ENCODE data around the gene SH3RF3. TPM values are rescaled to one million over a fixed set of nuclear protein-coding genes. Genes with fewer than 3 reads are reported as not detected.

Gene SH3RF3
- total RNA-seq, 2 donors from 2014 or later, result 1.4 to 17.0 TPM

- no peaks in the 10 kb centered on the region for H3K4me1 ChIP-seq (replicated peaks)
- H3K9me3 ChIP-seq, result no peaks in the 10 kb centered on the region
- intact Hi-C loops (cut with DNase I), result no loop called here
- H3K27me3 ChIP-seq (replicated peaks; ENCODE audit: insufficient read depth), result no peaks in the 10 kb centered on the region
- WGBS, result 86% methylated on average over 10 of the region's 10 CpGs
- H3K4me3 ChIP-seq, result no peak overlapping the region
- H3K36me3 ChIP-seq, result no peaks in the 10 kb centered on the region
- TF ChIP-seq POLR2AphosphoS5 (IDR thresholded peaks at IDR 0.05), result no peak
- H3K27ac ChIP-seq, result no peak overlapping the region
- DNase-seq (ENCODE audit: low spot score), result no peak
Measured at GRCh38 chr2:109537565-109538222, 408.7 kb downstream of the SH3RF3 start.

- no peaks in the 10 kb centered on the region for H3K9me3 ChIP-seq
- no peak for TF ChIP-seq POLR2A (IDR thresholded peaks at IDR 0.05)
- TF ChIP-seq CTCF (IDR thresholded peaks at IDR 0.05), result no peak
- TF ChIP-seq POLR2AphosphoS5 (IDR thresholded peaks at IDR 0.05), result no peak
- intact Hi-C loops (cut with DNase I), result no loop called here
- DNase-seq (ENCODE audit: low spot score), result no peak
- no peaks in the 10 kb centered on the region for H3K36me3 ChIP-seq
- no peak overlapping the region for H3K4me3 ChIP-seq
- no peaks in the 10 kb centered on the region for H3K4me1 ChIP-seq (replicated peaks)
- no peak overlapping the region for H3K27ac ChIP-seq
- no peaks in the 10 kb centered on the region for H3K27me3 ChIP-seq (replicated peaks; ENCODE audit: insufficient read depth)
- 82% methylated on average over 8 of the region's 8 CpGs for WGBS
Measured at GRCh38 chr2:109538546-109538945, 409.5 kb downstream of the SH3RF3 start.

- no peaks in the 10 kb centered on the region for H3K9me3 ChIP-seq
- no peaks in the 10 kb centered on the region for H3K36me3 ChIP-seq
- no peak for TF ChIP-seq CTCF (IDR thresholded peaks at IDR 0.05)
- no peak for TF ChIP-seq POLR2A (IDR thresholded peaks at IDR 0.05)
- no peak for TF ChIP-seq POLR2AphosphoS5 (IDR thresholded peaks at IDR 0.05)
- no peaks in the 10 kb centered on the region for H3K27me3 ChIP-seq (replicated peaks; ENCODE audit: insufficient read depth)
- H3K4me1 ChIP-seq (replicated peaks), result no peaks in the 10 kb centered on the region
- H3K4me3 ChIP-seq, result no peak overlapping the region
- DNase-seq (ENCODE audit: low spot score), result no peak
- intact Hi-C loops (cut with DNase I), result loop anchor here (5.0 kb wide), 1 partner anchor 70 kb away; the partner anchor contains the start of genes SEPTIN10 and SOWAHC
- H3K27ac ChIP-seq, result no peak overlapping the region
- WGBS, result 64% methylated on average over 6 of the region's 6 CpGs
Measured at GRCh38 chr2:109542384-109542783, 413.4 kb downstream of the SH3RF3 start.

- TF ChIP-seq POLR2A (IDR thresholded peaks at IDR 0.05) (no peak), CTCF (IDR thresholded peaks at IDR 0.05) (peak; percentile 72 to 92 (median 84)), POLR2AphosphoS5 (IDR thresholded peaks at IDR 0.05) (peak; percentile 13)
- intact Hi-C loops (cut with DNase I), result loop anchor here (5.0 kb wide), 1 partner anchor 176 kb away; no protein-coding TSS in a partner anchor
- H3K36me3 ChIP-seq, result no peaks in the 10 kb centered on the region
- H3K4me1 ChIP-seq (replicated peaks), result no peaks in the 10 kb centered on the region
- DNase-seq (ENCODE audit: low spot score), result peak; percentile 52
- H3K27ac ChIP-seq, result no peak overlapping the region
- no peaks in the 10 kb centered on the region for H3K27me3 ChIP-seq (replicated peaks; ENCODE audit: insufficient read depth)
- no peak overlapping the region for H3K4me3 ChIP-seq
- WGBS, result 24% methylated on average over 10 of the region's 10 CpGs
- H3K9me3 ChIP-seq, result no peaks in the 10 kb centered on the region
Measured at GRCh38 chr2:109545828-109546713, 417.1 kb downstream of the SH3RF3 start.

GRCh38 chr2:109547280-109547679 lies 418.3 kb downstream of the SH3RF3 start:
- WGBS, result 93% methylated on average over 2 of the region's 2 CpGs
- Histone ChIP-seq H3K4me3 (no peak overlapping the region), H3K9me3 (no peaks in the 10 kb centered on the region), H3K27ac (no peak overlapping the region), H3K36me3 (no peaks in the 10 kb centered on the region), H3K27me3 (replicated peaks; ENCODE audit: insufficient read depth) (no peaks in the 10 kb centered on the region), H3K4me1 (replicated peaks) (no peaks in the 10 kb centered on the region)
- no peak for DNase-seq (ENCODE audit: low spot score)
- intact Hi-C loops (cut with DNase I), result loop anchor here (5.0 kb wide), 1 partner anchor 175 kb away; no protein-coding TSS in a partner anchor
- TF ChIP-seq CTCF (IDR thresholded peaks at IDR 0.05) (peak in 1 of 4 experiments; percentile 6), POLR2A (IDR thresholded peaks at IDR 0.05) (no peak), POLR2AphosphoS5 (IDR thresholded peaks at IDR 0.05) (no peak)
